Measurements from ENCODE around the gene HOXA9.

GRCh38 chr7:27123477-27124053 lies 41.8 kb downstream of the HOXA9 start:
- TF ChIP-seq CTCF (IDR thresholded peaks at IDR 0.05; ENCODE audit: insufficient read depth, low read length): no peak
- TF ChIP-seq GABPA (IDR thresholded peaks at IDR 0.05; ENCODE audit: low read depth): no peak
- no peak for TF ChIP-seq SPI1 (IDR thresholded peaks at IDR 0.05; ENCODE audit: borderline replicate concordance, low read depth)
